Forelimb muscle (tissue), 1 donor: ENCODE results near the gene ABLIM1. TPM values are rescaled to one million over a fixed set of nuclear protein-coding genes. Genes with fewer than 3 reads are reported as not detected.

Source experiments
- DNase-seq: peaks from one replicate; pipeline ENCODE4 v3.0.0-alpha.2; 2013; ENCODE audit warnings: low read depth
- polyA plus RNA-seq: library from polyadenylated mRNA; unstranded; fragments of 120-200 nt; gene quantifications from one replicate; pipeline ENCODE4 v1.2.1, GENCODE V29; 2013; ENCODE audit not compliant: insufficient read length

Gene ABLIM1
- polyA plus RNA-seq, 1 donor: 44.3 TPM

GRCh38 chr10:114518401-114519305, 139.4 kb downstream of the ABLIM1 start:
- no peak for DNase-seq

GRCh38 chr10:114517368-114518250, 140.5 kb downstream of the ABLIM1 start:
- no peak for DNase-seq

- DNase-seq: no peak
Measured at GRCh38 chr10:114516356-114516755, 141.7 kb downstream of the ABLIM1 start.

GRCh38 chr10:114515298-114515914, 142.7 kb downstream of the ABLIM1 start:
- DNase-seq: no peak

GRCh38 chr10:114513381-114513792, 144.7 kb downstream of the ABLIM1 start:
- no peak for DNase-seq

GRCh38 chr10:114511881-114512280, 146.2 kb downstream of the ABLIM1 start:
- no peak for DNase-seq

GRCh38 chr10:114508376-114508775, 149.7 kb downstream of the ABLIM1 start:
- DNase-seq: no peak

- DNase-seq: no peak
Measured at GRCh38 chr10:114507449-114507848, 150.6 kb downstream of the ABLIM1 start.

- no peak for DNase-seq
Measured at GRCh38 chr10:114506871-114507385, 151.1 kb downstream of the ABLIM1 start.

- DNase-seq: peak; percentile 77
Measured at GRCh38 chr10:114504769-114505579, 153.1 kb downstream of the ABLIM1 start.

- DNase-seq: no peak
Measured at GRCh38 chr10:114502074-114502473, 156.0 kb downstream of the ABLIM1 start.

GRCh38 chr10:114501650-114502049, 156.4 kb downstream of the ABLIM1 start:
- DNase-seq: no peak

- no peak for DNase-seq
Measured at GRCh38 chr10:114500643-114501042, 157.4 kb downstream of the ABLIM1 start.

- no peak for DNase-seq
Measured at GRCh38 chr10:114499630-114500190, 158.4 kb downstream of the ABLIM1 start.

GRCh38 chr10:114499116-114499515, 159.0 kb downstream of the ABLIM1 start:
- no peak for DNase-seq

- DNase-seq: no peak
Measured at GRCh38 chr10:114498413-114499111, 159.5 kb downstream of the ABLIM1 start.

GRCh38 chr10:114495303-114495702, 162.8 kb downstream of the ABLIM1 start:
- no peak for DNase-seq

- no peak for DNase-seq
Measured at GRCh38 chr10:114492351-114493037, 165.6 kb downstream of the ABLIM1 start.

GRCh38 chr10:114491933-114492332, 166.1 kb downstream of the ABLIM1 start:
- no peak for DNase-seq
